WTC11 (cell line): ENCODE measurements around the gene SPINT4. TPM values are rescaled to one million over a fixed set of nuclear protein-coding genes. Genes with fewer than 3 reads are reported as not detected.
"Not testable (repeated sequence)": the region's sequence is repeated elsewhere in the genome, so short reads cannot be mapped to it uniquely, and the experiment has no call there.

Experiments used
- ATAC-seq: fragments of 200-7000 bp; cut with Tn5 transposase; 2 replicates; pipeline ENCODE4 v1.10.0; 2021; ENCODE audit warnings: mild to moderate bottlenecking, moderate library complexity
- CTCF ChIA-PET: fragments of 300-600 bp; sonication (Branson Sonifier 250); formaldehyde crosslinking; loops from one replicate; lab custom pipeline; 2021; ENCODE audit warnings: antibody characterized with exemption; lab: Charles Lee
- POLR2A ChIA-PET: fragments of 350-600 bp; sonication (Branson Sonifier 250); formaldehyde crosslinking; loops from one replicate; lab custom pipeline; 2021; ENCODE audit warnings: antibody characterized with exemption; lab: Charles Lee
- DNase-seq: peaks from one replicate; pipeline ENCODE4 v3.0.0; 2021; ENCODE audit warnings: low spot score
- H3K27ac Mint-ChIP-seq: 2 replicates; pipeline ENCODE4 v1.8.0; 2021; ENCODE audit warnings: mixed read lengths
- H3K27me3 Mint-ChIP-seq: 2 replicates; pipeline ENCODE4 v1.8.0; 2021; ENCODE audit warnings: low read depth, mild to moderate bottlenecking, moderate library complexity, mixed read lengths
- H3K36me3 Mint-ChIP-seq: 2 replicates; pipeline ENCODE4 v1.8.0; 2021; ENCODE audit warnings: mixed read lengths
- H3K4me1 Mint-ChIP-seq: 2 replicates; pipeline ENCODE4 v1.8.0; 2022; ENCODE audit warnings: mixed read lengths
- H3K4me3 Mint-ChIP-seq: 2 replicates; pipeline ENCODE4 v1.8.0; 2021; ENCODE audit warnings: mild to moderate bottlenecking, moderate library complexity, mixed read lengths
- H3K9me3 Mint-ChIP-seq: 2 replicates; pipeline ENCODE4 v1.8.0; 2021; ENCODE audit warnings: mixed read lengths
- ATF1 ChIP-seq: sonication (generic); formaldehyde crosslinking; IDR thresholded peaks from 2 replicates; pipeline ENCODE4 v1.8.1; 2023; ENCODE audit warnings: mild to moderate bottlenecking, moderate library complexity, missing genetic modification reagents
- CBFB ChIP-seq: sonication (generic); formaldehyde crosslinking; IDR thresholded peaks from 2 replicates; pipeline ENCODE4 v1.8.1; 2022; ENCODE audit warnings: mild to moderate bottlenecking, low read depth, missing genetic modification reagents
- CDX4 ChIP-seq: fragments of 250-450 bp; sonication (Bioruptor Pico); IDR thresholded peaks from 2 replicates; pipeline ENCODE4 v1.9.0; 2021; ENCODE audit warnings: moderate library complexity, mild to moderate bottlenecking, inconsistent platforms, borderline replicate concordance
- CREM ChIP-seq: sonication (generic); formaldehyde crosslinking; IDR thresholded peaks from 2 replicates; pipeline ENCODE4 v1.8.1; 2022; ENCODE audit warnings: mild to moderate bottlenecking, missing genetic modification reagents, moderate library complexity
- ESRRA ChIP-seq: sonication (generic); formaldehyde crosslinking; IDR thresholded peaks from 2 replicates; pipeline ENCODE4 v1.8.1; 2022; ENCODE audit warnings: mild to moderate bottlenecking, missing genetic modification reagents, borderline replicate concordance
- GABPB1 ChIP-seq: sonication (generic); formaldehyde crosslinking; IDR thresholded peaks from 2 replicates; pipeline ENCODE4 v1.8.1; 2023; ENCODE audit warnings: mild to moderate bottlenecking, missing genetic modification reagents
- GTF2I ChIP-seq: fragments of 250-450 bp; sonication (Bioruptor Pico); conservative IDR thresholded peaks from 2 replicates; pipeline ENCODE4 v1.4.0; 2021; ENCODE audit warnings: mild to moderate bottlenecking
- MXD4 ChIP-seq: fragments of 250-450 bp; sonication (Bioruptor Pico); IDR thresholded peaks from 2 replicates; pipeline ENCODE4 v1.8.0; 2021; ENCODE audit warnings: mild to moderate bottlenecking, moderate library complexity, borderline replicate concordance
- MYBL2 ChIP-seq: sonication (generic); formaldehyde crosslinking; IDR thresholded peaks from 2 replicates; pipeline ENCODE4 v1.8.1; 2023; ENCODE audit warnings: mild to moderate bottlenecking, moderate library complexity, missing genetic modification reagents
- NR2C2 ChIP-seq: sonication (generic); formaldehyde crosslinking; IDR thresholded peaks from 2 replicates; pipeline ENCODE4 v1.8.0; 2022; ENCODE audit warnings: mild to moderate bottlenecking, missing genetic modification reagents
- RELA ChIP-seq: sonication (generic); formaldehyde crosslinking; IDR thresholded peaks from 2 replicates; pipeline ENCODE4 v1.8.1; 2022; ENCODE audit warnings: missing genetic modification reagents, mild to moderate bottlenecking, borderline replicate concordance
- SMAD3 ChIP-seq: sonication (generic); formaldehyde crosslinking; IDR thresholded peaks from 2 replicates; pipeline ENCODE4 v1.8.0; 2022; ENCODE audit warnings: missing genetic modification reagents, mild to moderate bottlenecking, borderline replicate concordance
- TP53 ChIP-seq: sonication (generic); formaldehyde crosslinking; IDR thresholded peaks from 2 replicates; pipeline ENCODE4 v1.8.1; 2023; ENCODE audit warnings: mild to moderate bottlenecking, missing genetic modification reagents
- USF2 ChIP-seq: sonication (generic); formaldehyde crosslinking; IDR thresholded peaks from 2 replicates; pipeline ENCODE4 v1.8.1; 2023; ENCODE audit warnings: mild to moderate bottlenecking, missing genetic modification reagents, moderate library complexity
- ZNF263 ChIP-seq: sonication (generic); formaldehyde crosslinking; IDR thresholded peaks from 2 replicates; pipeline ENCODE4 v1.8.1; 2022; ENCODE audit warnings: low read depth, mild to moderate bottlenecking, moderate library complexity, missing genetic modification reagents
- ZNF396 ChIP-seq: fragments of 250-450 bp; sonication (Bioruptor Pico); IDR thresholded peaks from 2 replicates; pipeline ENCODE4 v1.8.0; 2021; ENCODE audit warnings: mild to moderate bottlenecking, moderate library complexity, borderline replicate concordance
- total RNA-seq: library from RNA; stranded (reverse); gene quantifications from 3 replicates; pipeline ENCODE4 v1.2.3, GENCODE V29; 2021

Gene SPINT4
- total RNA-seq, 1 experiment from 2014 or later = not detected

GRCh38 chr20:45704969-45705637, 17.0 kb upstream of the SPINT4 start, which contains the start of gene WFDC10B:
Gene WFDC10B, minus strand, starts transcription at chr20:45705019. Its CDS starts 19,027 bp downstream, at chr20:45685992.
- H3K27ac Mint-ChIP-seq = no peak within 1 kb of the TSS; the same call in 1 of the 2 replicates
- ChIA-PET CTCF (interaction anchor here (1.7 kb wide), 1 partner anchor 66 kb away, joined by 6 read pairs; no protein-coding TSS in a partner anchor), POLR2A (no interaction called here)
- H3K9me3 Mint-ChIP-seq = peaks cover 14% of the 10 kb centered on the region
- DNase-seq = no peak
- no peak within 1 kb of the TSS for H3K4me3 Mint-ChIP-seq
- TF ChIP-seq CREM (no peak), USF2 (CRISPR knock-in tag) (no peak), CDX4 (no peak), TP53 (CRISPR knock-in tag) (no peak), ZNF263 (CRISPR knock-in tag) (no peak), MXD4 (CRISPR knock-in tag) (no peak), RELA (CRISPR knock-in tag) (no peak), CBFB (CRISPR knock-in tag) (no peak), ZNF396 (CRISPR knock-in tag) (no peak)
- H3K36me3 Mint-ChIP-seq = peaks cover 3% of the 10 kb centered on the region; the same call in 1 of the 2 replicates
- no peak for ATAC-seq
- peaks cover 10% of the 10 kb centered on the region for H3K4me1 Mint-ChIP-seq
- no peaks in the 10 kb centered on the region for H3K27me3 Mint-ChIP-seq

GRCh38 chr20:45716141-45716688, 5.9 kb upstream of the SPINT4 start:
- H3K27me3 Mint-ChIP-seq, H3K27ac Mint-ChIP-seq, ATAC-seq, H3K4me1 Mint-ChIP-seq, DNase-seq, POLR2A ChIA-PET, H3K4me3 Mint-ChIP-seq, H3K36me3 Mint-ChIP-seq: not testable (repeated sequence)
- H3K9me3 Mint-ChIP-seq = peaks cover 39% of the 10 kb centered on the region
- CTCF ChIA-PET = interaction anchor here (1.6 kb wide), 1 partner anchor 55 kb away, joined by 4 read pairs; no protein-coding TSS in a partner anchor

GRCh38 chr20:45725134-45725533, 3.0 kb downstream of the SPINT4 start:
- no peak for TF ChIP-seq SMAD3 (CRISPR knock-in tag)
- TF ChIP-seq ESRRA (CRISPR knock-in tag) = no peak
- TF ChIP-seq GABPB1 (CRISPR knock-in tag) = peak; percentile 43; the same call in 1 of the 2 replicates
- no peak for TF ChIP-seq MXD4 (CRISPR knock-in tag)
- TF ChIP-seq, all 79 proteins: peak for 1
- no peak overlapping the region for H3K4me3 Mint-ChIP-seq
- DNase-seq (no peak), ATAC-seq (no peak)
- H3K27ac Mint-ChIP-seq = no peak overlapping the region
- peaks cover 10% of the 10 kb centered on the region for H3K36me3 Mint-ChIP-seq
- ChIA-PET POLR2A (no interaction called here), CTCF (no interaction called here)
- peaks cover 22% of the 10 kb centered on the region for H3K9me3 Mint-ChIP-seq
- H3K4me1 Mint-ChIP-seq = 0 out of 2 replicates have a peak, but pooled peaks cover 2% of the 10 kb centered on the region
- no peaks in the 10 kb centered on the region; the same call in 1 of the 2 replicates for H3K27me3 Mint-ChIP-seq

- DNase-seq = no peak
- POLR2A ChIA-PET = no interaction called here
- Mint-ChIP-seq H3K27me3 (no peaks in the 10 kb centered on the region; the same call in 1 of the 2 replicates), H3K9me3 (peaks cover 37% of the 10 kb centered on the region), H3K27ac (no peak overlapping the region), H3K4me1 (0 out of 2 replicates have a peak, but pooled peaks cover 2% of the 10 kb centered on the region), H3K36me3 (peaks cover 24% of the 10 kb centered on the region), H3K4me3 (no peak overlapping the region)
- no peak for TF ChIP-seq MXD4 (CRISPR knock-in tag)
- no peak for TF ChIP-seq MYBL2 (CRISPR knock-in tag)
- no peak for TF ChIP-seq ATF1 (CRISPR knock-in tag)
- no peak for TF ChIP-seq NR2C2 (CRISPR knock-in tag)
- no peak for TF ChIP-seq GTF2I (CRISPR knock-in tag)
- CTCF ChIA-PET = interaction anchor here (2.3 kb wide), 1 partner anchor 98 kb away, joined by 5 read pairs; the partner anchor contains the start of gene WFDC10A
- no peak for ATAC-seq
Measured at GRCh38 chr20:45727044-45727443, 4.9 kb downstream of the SPINT4 start.
